HuH-7.5 (cell line): ENCODE measurements around the gene EXOSC7.

Source experiments
- DNase-seq: peaks from one replicate; pipeline ENCODE4 v3.0.0; 2011; ENCODE audit warnings: low spot score

Gene EXOSC7

GRCh38 chr3:44992555-44993470, 16.8 kb downstream of the EXOSC7 start:
- peak; percentile 40 for DNase-seq

GRCh38 chr3:44993471-44994205, 17.6 kb downstream of the EXOSC7 start:
- DNase-seq, result no peak

GRCh38 chr3:44995142-44995770, 19.2 kb downstream of the EXOSC7 start:
- peak; percentile 47 for DNase-seq

DNA sequence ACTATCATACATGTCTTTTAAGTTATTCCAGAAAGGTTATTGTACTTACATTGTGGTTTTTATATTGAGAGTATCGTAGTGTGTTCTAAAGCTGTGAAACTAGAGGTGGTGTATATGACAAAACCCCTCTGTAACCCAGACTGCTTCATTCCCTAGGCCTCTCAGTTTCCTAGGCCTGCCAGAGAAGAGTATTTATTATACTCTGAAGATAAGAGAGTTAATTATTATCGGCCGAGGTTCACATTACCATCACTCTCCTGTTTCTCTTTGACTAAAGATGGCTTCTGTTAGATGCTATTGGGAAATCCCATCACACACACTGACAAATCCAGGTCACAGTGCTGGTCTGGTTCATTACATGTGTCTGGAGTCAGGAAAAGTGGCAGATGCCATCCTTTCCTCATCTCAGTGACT, 20.5 kb downstream of the EXOSC7 start:
- DNase-seq, result peak; percentile 68

DNA sequence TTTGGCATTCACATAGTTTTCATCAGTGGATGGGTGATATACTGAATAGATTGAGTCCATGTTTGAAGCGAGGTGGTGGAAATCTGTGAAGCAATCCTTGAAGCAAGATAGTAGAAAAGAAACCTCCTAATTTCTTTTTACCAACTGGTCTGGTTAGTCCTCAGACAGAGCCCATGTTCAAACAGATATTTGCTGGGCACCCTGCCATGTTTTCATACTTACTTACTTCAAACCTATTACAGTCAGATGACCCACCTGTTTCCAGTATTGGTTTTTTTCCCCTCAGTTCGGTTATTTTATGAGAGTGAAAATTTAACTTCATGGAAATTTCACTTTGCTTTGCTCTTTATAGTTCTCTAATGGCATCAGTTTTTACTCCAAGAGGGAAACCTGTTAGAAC, 23.7 kb downstream of the EXOSC7 start:
- DNase-seq, result no peak

- DNase-seq, result no peak
Observed at GRCh38 chr3:45000823-45001222, 24.8 kb downstream of the EXOSC7 start.

DNA sequence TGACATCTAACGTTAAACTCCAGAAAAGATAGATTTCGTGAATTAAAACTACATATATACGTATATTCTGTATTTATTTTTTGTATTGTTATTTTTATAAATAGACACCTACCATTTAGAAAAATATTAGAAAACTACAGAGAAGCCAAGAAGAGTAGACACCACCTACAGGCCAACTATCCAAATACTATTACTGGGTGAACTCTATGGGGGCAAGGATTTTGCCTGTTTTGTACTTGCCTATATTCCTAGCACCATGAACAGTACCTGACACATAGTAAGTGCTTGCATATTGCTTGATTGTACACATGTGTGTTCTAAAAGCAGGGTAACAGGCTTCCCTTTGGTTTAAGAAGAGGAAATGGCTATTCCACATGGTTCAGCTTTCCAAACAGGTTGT, 25.7 kb downstream of the EXOSC7 start:
- DNase-seq, result no peak

DNA sequence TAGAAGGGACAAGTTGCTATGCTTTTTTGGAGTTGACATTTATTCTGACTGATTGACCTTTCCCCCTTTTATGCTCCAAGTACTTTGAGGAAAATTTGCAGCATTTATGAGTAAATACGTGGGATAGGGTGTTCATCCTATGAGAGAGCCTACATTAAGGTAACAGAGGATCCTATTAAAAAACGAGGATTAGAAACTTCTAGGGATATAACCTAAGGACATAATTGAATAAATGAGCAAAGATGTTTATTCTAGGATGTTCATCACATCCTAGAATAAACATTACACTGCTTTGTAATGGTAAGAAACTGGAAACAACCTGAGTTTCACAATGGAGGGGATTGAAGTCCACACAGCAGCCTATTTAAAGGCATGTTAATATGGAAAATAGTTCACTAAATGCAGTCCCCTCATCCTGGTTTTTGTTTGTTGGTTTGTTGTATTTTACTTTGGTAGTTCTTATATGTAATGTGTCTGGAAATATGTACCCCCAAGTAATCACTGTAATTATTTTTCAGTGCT, 26.2 kb downstream of the EXOSC7 start:
- no peak for DNase-seq

GRCh38 chr3:45002720-45003119, 26.7 kb downstream of the EXOSC7 start:
- DNase-seq, result no peak

- DNase-seq, result no peak
Observed at GRCh38 chr3:45003406-45003805, 27.4 kb downstream of the EXOSC7 start.

- DNase-seq, result no peak
Observed at GRCh38 chr3:45003859-45004258, 27.8 kb downstream of the EXOSC7 start.

DNA sequence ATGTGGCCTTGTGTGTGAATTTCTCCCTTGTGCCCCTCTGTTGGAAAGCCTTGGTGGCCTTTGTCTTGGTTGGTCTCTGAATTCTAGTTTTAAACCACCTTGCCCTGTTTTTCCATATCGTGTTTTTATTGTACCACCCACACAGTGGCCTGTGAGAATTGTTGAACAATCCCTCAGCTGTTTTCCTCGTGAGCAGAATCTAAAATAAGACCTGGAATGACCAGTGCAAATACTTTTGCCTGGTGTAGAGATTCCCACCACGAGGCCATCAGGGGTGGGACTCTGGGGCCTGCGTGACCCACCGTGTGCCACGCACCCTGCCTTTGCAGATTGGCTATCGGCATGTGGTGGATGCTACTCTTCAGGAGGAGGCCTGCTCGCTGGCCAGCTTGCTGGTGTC, 31.0 kb downstream of the EXOSC7 start:
- no peak for DNase-seq

- no peak for DNase-seq
Observed at GRCh38 chr3:45008117-45008516, 32.1 kb downstream of the EXOSC7 start.

GRCh38 chr3:45009868-45010267, 33.8 kb downstream of the EXOSC7 start:
- no peak for DNase-seq

DNA sequence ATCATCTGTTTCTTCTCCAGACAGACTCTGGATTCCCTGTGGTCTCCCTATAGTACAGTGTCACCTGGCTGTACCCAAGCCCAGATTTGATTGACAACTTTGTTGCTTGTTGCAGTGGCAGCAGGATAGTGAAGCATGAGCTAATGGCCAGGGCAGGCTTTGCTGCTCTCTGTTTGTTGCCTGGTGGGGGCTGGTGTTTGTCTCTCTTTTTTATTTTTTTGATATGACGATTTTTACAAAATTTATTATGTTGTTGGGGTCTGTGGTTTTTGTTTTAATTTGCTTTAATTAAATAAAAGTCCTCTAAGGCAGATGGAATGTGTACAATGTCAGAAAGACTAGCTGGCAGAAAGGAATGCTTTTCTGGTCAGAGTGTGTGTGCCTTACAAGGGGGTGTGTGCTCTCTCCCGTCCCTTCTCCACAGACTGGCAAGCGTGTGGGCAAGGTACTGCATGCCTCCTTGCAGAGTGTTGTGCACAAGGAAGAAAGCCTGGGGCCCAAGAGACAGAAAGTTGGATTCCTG, 34.8 kb downstream of the EXOSC7 start:
- DNase-seq, result no peak

DNA sequence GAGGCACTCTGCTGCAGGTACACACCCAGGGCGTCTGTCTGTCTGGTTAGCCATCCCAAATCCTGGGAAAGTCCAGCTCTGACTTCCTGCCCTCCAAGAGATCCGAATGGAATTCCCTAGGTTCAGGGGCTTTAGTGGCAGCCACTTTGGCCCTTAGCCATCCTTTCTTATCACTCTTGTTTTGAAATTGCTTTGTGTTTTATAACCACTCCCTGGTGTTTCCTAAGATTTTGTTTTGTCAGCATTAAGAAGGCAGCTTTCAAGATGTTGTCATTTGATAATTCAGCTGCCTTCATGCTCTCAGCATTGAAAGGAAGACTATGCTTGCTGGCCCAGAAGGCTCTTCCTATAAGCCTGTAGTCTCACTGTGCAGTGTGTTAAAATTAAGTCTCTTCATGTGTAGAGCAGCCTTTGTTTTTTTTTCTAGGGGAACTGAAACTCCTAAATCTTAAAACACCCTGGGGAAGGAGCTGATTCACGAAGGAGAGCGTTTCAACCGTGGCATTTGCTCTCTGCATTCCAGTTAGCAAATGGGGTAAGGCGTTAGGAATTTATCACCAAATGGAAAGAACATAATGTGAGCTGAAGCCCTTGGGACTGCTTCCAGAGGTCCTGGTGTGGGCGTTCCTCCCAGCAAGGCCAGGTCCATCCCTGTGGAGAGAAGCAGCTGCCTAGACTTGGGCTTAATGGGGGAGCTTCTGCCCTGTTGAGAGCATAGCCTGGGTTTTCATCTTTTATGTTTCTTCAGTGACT, 35.9 kb downstream of the EXOSC7 start:
- no peak for DNase-seq

GRCh38 chr3:45012577-45012976, 36.5 kb downstream of the EXOSC7 start:
- DNase-seq, result no peak

DNA sequence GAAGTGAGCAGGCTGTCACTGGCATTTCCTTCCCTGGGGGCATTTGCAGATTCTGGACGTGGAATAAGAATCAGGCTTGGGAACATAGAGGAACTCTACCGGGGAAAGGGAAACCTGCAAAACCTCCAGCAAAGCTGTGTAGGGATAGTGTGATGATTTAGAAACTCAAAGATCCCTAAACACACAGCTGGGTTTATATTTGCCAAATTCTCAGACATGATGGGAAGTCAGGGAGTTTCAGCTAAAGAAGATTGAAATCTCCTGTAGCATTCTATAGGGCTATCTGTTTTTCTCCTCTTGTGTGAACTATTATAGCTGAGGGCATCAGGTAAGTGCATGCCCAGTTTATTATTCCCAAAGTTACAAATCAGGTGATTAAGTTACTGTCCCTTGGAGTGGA, 40.9 kb downstream of the EXOSC7 start:
- DNase-seq, result no peak

DNA sequence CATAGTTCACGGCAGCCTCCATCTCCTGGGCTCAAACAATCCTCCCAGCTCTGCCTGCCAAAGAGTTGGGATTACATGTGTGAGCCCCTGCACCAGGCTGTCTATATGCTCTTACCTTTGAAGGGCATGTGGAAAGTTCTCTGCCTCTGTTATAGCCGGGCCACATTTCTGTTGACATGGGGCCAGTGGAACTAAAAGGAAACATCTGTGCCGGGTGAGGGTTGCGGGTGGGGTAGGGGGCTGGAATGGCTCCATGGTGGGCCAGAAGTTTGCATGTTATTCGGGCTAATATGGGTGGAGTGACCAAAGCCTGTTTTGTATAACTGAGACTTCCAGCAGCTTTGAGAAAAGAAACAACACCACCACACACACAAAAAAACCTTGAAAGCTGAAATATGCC, 41.8 kb downstream of the EXOSC7 start:
- no peak for DNase-seq

- no peak for DNase-seq
Observed at GRCh38 chr3:45020534-45020933, 44.5 kb downstream of the EXOSC7 start.

DNA sequence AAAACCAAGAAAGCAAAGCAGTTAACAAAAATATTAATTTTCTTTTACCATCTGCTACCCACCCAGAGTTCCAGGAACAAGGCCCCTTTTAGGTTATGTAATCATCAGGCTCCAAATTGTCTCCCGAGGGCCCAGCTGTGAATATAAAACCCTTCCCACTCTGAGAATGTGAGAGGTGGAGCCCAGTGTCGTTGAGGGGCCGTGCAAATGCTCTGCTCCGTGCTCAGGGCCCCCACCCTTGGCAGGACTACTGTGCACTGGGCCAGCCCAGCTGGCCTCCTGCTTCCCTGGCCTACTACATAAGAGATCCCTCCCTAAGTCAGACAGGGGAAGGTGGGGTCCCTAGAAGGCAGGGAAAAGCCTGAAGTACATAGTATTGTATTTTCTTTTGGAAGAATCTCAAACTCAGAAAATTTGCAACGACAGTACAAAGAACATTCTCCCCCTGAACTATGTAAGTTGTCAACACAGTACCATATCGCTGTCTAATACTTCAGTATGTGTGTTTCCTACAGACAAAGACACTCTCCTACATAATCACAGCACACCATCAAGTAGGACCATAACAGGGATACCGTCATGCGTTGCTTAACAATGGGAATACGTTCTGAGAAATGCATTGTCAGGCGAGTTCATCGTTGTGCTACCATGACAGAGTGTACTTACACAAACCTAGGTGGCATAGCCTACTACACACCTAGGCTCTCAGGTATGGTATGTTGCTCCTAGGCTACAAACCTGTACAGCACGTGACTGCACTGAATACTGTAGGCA, 45.7 kb downstream of the EXOSC7 start:
- DNase-seq, result no peak
